ENCODE measurements around the gene ORC2.

- TF ChIP-seq EZH2 (IDR thresholded peaks at IDR 0.05; ENCODE audit: low read length, unreplicated experiment) (no peak), EZH2phosphoT487 (IDR thresholded peaks at IDR 0.05; ENCODE audit: borderline replicate concordance, low read length) (no peak)
Measured at GRCh38 chr2:200975672-200976071, 12.2 kb upstream of the ORC2 start.
